ENCODE results near the gene GRIP1.

DNA sequence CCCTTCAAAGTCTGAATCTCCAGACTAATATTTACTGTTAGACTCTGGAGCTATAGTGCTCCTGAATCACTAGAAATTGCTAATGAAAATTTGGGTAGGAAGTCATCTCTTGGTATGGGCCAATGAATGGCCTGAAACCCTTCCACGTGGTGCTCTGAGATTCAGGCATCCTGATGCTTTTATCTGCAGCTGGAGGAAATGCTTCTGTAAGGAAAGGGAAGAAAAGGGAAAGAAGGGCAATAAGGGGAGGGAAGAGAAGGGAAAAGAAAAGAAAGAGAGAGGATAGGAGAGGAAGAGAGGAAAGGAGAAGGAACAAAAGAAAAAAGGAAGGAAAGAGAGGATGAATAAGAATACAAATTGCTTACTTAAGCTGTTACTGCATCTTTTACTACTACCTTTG, 182.3 kb downstream of the GRIP1 start:
- TF ChIP-seq, protein P1, sequence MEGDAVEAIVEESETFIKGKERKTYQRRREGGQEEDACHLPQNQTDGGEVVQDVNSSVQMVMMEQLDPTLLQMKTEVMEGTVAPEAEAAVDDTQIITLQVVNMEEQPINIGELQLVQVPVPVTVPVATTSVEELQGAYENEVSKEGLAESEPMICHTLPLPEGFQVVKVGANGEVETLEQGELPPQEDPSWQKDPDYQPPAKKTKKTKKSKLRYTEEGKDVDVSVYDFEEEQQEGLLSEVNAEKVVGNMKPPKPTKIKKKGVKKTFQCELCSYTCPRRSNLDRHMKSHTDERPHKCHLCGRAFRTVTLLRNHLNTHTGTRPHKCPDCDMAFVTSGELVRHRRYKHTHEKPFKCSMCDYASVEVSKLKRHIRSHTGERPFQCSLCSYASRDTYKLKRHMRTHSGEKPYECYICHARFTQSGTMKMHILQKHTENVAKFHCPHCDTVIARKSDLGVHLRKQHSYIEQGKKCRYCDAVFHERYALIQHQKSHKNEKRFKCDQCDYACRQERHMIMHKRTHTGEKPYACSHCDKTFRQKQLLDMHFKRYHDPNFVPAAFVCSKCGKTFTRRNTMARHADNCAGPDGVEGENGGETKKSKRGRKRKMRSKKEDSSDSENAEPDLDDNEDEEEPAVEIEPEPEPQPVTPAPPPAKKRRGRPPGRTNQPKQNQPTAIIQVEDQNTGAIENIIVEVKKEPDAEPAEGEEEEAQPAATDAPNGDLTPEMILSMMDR (IDR thresholded peaks at IDR 0.05 in 2 of 3, conservative IDR thresholded peaks at IDR 0.05 in 1 of 3; ENCODE audit: control insufficient read depth in 2 of 3, extremely low read depth in 1 of 3, insufficient read depth in 1 of 3, low read depth in 3 of 3, low read length in 3 of 3) = no peak
- TF ChIP-seq DPF2 (IDR thresholded peaks at IDR 0.05) (no peak), CHD1 (IDR thresholded peaks at IDR 0.05; ENCODE audit: low read depth, low read length) (no peak), ZNF274 (IDR thresholded peaks at IDR 0.05; ENCODE audit: insufficient read depth, insufficient read length) (no peak), ESRRA (IDR thresholded peaks at IDR 0.05; ENCODE audit: low read length) (no peak), CHD2 (IDR thresholded peaks at IDR 0.05; ENCODE audit: borderline replicate concordance, low read depth, low read length) (no peak)

Data from GM12878 (cell line).